Dedifferentiated amniotic fluid mesenchymal stem cell (primary cell): ENCODE data around the gene PSMC6.

Source experiments
- DNase-seq: peaks from one replicate; pipeline ENCODE4 v3.0.0-alpha.2; 2016; ENCODE audit errors: extremely low spot score

The PSMC6 gene

DNA sequence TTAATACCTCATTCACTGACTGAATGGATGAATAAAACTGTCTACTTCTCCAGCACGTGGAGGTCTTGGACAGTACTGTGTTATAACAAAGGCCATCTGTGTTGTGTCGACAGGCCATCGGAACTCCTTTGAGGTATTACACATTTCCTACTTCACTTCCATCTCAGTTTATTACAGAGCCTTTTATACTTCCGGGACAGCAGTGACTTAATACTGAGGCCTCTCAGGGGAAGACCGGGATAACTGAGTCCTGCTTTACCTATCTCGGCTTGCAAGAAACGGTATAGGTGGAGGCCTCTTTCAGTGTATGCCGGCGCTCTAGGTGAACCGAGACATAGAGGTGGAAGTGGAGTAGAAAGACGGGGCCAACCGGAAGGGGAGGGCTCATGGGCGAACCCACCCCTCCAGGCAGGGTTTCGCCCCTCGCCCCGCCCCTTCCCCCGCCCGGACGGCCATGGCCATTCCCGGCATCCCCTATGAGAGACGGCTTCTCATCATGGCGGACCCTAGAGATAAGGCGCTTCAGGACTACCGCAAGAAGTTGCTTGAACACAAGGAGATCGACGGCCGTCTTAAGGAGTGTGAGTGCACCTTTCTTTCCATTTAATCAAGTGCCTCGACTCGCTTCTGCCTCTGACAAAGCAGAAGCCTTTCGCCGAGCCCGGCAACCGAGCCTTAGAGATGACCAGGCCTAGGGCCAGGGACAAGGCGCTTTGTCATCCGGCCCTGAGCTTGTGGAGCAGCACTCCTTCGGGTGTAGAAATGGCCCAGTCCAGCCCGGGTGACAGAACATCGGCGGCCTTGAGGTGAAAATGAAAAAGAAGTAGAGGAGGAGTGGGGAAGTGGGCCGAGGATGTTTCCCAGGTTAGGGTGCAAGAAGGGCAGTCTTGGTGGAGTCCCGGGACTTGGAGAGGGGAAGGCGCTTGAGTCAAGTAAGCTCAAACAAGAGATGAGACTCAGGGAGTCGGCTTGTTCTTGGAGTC, at the start of gene PSMC6:
Gene PSMC6 (plus strand): TSS at position 477 of the 983 bp plus-strand sequence. CDS start 20 bp downstream, at position 497.
- DNase-seq: peak; percentile 87

DNA sequence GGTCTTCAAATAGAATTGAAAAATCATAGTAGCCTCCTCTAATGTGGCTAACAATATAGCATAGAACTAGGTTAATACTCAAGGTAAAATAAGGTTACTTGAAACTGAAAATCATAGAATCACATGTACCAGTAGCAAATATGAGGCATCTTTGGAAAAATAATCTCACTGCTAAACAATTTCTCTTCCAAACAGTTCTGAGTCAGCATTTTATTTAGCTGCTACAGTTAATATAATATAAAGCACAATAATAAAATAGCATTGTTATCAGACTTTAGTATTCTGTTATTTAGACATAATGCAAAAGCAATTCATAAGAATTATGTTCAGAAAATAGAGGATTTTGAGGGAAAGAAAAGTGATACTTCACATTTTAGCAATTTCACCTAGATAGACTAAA, 46.7 kb upstream of the PSMC6 start:
- no peak for DNase-seq

DNA sequence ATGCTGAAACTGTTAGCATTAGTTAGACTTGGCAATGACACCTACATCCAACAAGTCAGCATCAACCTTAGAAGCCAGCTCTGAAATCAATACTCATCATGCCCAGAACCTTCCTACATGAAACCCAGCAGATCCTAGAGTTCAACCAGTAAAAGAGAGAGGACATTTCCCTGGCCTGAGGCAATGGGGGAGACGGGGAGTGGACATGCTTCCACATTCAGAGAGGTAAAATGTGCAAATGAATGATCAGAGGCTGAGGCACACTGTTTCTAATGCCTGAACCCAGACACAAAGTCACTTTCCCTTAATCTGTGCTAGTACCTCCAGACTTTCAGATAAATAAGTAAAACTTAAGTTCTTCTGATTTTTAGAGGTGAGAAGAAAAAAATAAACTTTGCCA, 46.2 kb upstream of the PSMC6 start:
- no peak for DNase-seq

DNA sequence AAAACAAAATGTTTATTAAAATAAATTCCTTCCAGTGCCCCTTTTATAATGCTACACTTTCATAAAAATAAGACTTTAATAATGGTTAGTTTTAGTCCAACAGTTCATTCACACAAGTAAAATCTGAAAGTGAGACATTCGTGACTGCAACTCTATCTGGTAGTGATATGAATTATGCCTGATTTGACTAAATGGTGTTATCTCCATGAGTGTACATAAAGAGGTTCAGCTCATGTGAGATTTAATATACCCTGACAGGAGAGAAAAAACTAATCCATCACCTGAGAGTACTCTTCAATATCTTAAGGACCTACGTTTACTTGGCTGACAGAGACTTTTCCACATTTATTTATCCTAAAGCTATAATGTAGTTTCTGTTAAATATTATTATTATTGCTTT, 45.7 kb upstream of the PSMC6 start:
- DNase-seq: no peak

DNA sequence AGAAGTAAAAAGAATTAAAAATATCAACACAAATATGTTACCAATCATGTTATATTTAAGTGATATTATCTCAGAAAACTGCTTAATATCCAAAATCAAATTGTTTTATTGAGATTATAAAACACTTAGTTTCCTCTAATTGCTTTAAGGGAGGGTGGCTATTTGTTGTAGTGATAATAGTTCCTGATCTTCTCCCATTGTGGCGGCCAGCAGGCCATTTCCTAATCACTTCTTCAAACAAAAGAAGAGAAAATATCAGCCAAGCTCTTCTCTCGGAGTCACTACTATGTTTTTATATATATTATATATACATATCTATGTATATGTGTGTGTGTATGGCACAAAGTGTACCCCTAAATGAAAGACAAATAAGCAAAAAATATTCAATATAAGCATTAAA, 43.1 kb upstream of the PSMC6 start:
- no peak for DNase-seq

DNA sequence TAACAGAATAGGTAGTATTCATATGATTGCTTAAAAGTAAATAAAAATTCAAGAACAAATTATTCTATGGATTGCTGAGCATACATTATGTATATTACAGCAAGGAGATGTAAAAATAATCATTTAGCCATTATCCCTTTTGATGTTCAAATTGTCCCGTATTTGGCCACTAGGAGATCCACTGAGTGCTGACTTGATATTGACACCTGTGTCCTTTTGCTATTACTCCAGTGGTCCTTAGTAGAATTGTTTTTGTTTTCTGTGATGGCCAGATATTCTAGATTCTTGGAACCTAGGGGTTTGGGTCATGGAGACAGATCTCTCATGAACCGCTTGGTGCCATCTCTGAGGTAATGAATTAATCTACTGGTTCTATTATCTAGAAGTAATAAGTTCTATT, 28.4 kb upstream of the PSMC6 start:
- no peak for DNase-seq

DNA sequence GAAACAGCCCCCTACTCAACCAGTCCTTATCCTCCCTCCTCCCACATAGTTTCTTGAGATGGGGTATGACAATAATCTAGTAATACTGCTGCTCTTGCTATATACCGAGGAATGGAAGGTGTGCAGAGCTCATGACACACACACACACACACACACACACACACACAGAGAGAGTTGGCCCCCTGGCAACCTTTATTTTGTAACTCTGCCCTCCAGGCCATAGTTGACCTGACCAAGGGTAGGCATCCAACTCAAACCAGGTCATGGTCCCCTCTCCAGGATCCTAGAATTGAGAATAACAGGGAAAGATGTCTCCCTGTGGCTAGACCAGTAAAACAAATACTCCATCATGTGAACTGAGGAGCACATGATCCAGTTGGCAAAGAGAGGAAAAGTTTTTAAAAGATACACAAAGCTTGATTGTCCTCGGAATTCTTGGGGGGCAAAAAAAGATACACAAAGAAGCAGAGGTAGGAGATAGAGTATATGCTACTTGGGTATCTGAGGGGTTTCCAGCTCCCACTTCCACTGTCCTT, 22.9 kb upstream of the PSMC6 start:
- no peak for DNase-seq

DNA sequence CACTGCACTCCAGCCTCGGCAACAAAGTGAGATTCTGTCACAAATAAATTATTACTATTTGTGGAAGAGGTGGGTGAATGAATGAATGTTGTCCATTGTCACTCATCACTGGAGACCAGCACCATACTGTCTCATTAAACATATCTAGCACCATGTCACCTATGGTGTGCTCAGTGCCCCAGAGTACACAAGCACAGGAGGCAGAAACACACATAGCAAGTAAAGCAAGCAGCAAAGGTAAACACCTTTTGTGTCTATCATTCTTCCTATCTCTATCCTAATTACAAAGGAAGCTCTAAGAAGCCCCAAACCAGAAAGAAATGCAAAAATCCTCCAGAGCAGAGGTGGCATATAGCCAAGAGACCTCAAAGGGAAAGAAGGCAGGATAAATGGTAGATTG, 20.8 kb upstream of the PSMC6 start:
- DNase-seq: no peak

DNA sequence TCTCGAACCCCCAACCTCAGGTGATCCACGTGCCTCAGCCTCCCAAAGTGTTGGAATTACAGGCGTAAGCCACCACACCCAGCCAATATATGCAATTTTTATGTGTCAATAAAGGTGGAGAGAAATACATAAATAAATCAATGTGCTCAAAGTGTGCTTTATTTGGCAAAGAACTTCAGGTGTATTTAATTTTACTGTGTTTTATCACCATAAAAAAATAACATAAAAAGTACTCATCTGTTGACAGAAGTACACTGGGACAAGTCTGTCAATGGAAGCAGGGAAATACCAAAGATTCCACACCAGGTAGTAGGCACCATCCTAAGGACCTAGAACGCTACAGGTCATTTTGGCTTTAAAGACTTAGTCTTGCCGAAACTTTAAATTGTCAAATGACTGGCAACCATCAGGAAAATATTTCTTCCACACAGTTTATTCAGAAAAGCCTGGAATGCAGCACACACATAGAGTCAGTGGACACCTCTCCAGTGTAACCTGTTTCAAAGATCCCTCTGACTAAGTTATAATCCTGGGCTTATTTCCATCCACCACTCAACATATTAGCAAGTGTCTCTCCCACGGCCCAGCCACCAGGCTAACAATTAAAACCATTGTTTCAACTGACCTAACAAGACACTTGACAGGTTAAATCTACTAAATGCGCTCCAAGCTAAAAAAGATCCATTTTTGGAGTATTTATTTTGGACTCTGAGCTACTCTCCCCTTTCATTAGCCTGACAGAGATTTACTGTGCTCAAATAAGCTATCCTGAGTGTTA, 15.8 kb upstream of the PSMC6 start:
- no peak for DNase-seq

DNA sequence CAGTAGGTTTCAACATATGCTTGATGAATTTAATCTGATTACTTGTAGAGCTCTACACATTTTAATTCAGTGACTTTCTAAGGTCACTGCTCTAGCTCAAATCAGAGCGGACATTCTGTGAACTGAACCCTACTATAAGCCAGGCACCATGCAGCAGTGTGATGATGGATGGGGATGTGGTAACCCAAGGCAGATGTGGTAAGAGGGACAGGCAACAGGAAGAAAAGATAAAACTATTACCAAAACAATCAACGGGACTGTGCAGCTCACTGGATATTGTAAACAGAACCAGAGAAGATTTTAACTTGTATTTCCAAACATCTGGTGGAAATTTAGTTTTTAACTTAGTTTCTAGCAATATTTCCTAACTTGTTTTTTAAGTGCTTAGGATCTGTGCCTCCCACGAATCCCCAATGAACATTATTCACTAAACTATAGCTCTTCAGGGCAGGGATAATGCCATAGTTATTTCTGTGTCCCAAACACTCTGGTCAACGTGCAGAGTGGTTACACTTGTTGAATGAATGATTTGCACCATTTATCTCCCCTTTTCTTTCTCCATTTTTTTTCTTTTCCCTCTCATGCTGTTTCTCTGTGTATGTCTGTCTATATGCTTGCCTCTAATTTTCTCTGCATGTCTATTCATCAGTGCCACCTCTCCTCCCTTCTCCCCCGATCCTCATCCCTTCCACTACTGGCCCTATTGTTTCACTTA, 14.6 kb upstream of the PSMC6 start:
- no peak for DNase-seq

DNA sequence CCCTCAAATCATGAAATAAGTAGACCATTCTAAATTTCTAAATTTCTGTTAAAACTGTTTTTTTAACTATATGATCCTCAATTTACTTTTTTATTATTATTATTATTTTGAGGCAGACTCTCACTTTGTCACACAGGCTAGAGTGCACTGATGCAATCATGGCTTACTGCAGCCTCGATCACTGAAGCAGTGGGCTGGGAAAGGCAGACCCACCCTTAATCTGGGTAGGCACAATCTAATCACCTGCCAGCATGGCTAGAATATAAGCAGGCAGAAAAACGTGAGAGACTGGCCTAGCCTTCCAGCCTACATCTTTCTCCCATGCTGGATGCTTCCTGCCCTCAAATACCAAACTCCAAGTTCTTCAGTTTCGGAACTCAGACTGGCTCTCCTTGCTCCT, 14.0 kb upstream of the PSMC6 start:
- no peak for DNase-seq

DNA sequence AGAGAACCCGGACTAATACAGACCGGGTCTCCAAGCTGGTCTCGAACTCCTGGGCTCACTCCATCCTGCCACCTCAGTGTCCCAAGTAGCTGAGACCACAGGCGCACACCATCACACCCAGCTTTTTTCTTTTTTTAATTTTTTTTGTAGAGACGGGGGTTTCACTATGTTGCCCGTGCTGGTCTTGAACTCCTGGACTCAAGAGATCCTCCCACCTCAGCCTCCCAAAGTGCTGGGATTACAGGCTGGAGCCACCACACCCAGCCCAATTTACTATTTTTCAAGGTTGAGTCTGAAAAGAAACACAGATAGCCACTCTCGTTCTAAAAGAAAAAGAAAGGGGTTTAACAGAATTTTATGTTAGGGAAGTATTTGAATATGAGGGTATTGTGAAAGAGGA, 13.5 kb upstream of the PSMC6 start:
- no peak for DNase-seq

DNA sequence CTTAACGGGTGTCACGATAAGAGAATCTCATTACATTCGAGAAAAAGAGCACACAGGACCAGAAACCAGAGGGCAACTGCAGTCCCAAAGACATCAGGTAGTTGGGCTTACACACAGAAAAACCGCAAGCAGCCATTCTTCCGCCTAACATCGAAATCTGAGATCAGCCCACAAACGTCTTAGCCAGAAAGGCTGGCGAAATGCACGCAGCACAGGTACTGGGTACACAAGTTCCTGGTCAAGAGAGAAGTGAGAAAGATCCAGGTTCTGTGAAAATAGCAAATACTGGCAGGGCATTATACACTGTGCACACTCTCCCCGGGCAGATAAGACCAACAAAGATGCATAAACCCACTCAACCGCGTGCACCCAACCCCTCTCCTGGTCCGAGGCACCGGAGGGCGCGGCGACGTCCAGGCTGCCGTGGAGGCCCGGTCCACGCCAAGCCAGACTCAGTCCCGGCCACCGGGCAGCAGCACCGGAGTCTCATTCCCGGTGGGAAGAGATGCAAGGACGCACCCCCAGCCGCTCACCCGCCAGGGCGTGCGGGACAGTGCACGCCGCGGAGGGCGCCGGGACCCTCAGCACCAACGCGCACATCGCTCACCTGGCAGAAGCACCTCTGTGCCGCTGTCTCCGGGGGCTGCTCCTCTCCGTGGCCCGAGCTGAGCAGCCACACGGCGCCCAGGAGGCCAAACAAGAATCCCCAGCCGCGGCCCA, 12.1 kb upstream of the PSMC6 start:
- no peak for DNase-seq

DNA sequence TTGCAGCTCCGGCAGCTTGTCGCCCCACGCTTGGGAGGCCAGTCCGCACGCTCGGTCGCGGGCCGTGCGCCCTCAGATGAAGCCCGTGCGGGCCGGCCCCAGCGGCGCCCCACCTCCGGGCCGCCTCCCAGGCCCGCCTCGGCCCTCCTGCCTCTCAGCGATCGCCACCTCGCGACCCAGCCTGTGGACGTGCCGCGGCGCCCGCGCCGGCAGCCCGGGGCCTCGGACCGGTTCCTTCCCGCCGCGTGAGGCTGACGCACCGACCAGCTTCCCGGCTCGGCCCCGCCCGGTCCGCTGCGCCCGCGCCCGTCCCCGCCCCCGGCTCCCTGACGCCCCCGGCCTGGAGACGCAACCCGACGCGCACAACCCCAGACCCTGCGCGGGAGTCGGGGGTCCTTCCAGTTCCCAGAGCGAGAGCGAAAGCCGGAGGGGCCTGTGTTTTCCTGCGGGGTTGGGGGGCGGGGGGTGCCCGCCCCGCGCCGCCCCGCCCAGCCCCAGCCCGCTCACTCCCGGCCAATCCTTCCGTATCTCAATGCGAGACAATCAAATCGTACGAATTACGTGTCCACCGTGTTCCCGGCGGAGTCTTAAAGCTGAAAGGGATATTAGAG, 11.4 kb upstream of the PSMC6 start, which contains the start of gene ERO1A:
Gene ERO1A (minus strand): TSS at position 78 of the 611 bp plus-strand sequence. CDS start 77 bp downstream, at position 1.
- DNase-seq: peak; percentile 78

DNA sequence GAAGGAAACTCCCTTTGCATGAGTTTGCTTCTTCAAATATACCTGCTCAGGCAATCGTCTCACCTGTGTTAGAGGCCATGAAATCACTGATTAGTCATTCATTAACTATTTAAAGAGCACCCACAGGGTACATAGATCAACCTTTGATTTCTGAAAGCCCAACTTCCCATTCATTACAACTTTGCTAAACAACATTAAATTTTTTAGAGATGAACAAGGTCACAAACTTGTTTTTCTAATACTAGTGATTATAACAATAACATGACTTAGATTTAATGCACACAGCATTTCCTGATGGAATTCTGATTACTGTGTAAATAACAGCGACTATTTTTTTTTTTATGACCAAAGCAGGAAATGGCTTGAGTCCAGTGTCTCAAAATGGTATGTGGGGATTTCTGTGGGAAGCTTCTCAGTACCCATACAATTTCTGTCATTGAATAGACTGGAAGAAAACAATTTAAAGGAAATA, 6.3 kb upstream of the PSMC6 start:
- DNase-seq: no peak

DNA sequence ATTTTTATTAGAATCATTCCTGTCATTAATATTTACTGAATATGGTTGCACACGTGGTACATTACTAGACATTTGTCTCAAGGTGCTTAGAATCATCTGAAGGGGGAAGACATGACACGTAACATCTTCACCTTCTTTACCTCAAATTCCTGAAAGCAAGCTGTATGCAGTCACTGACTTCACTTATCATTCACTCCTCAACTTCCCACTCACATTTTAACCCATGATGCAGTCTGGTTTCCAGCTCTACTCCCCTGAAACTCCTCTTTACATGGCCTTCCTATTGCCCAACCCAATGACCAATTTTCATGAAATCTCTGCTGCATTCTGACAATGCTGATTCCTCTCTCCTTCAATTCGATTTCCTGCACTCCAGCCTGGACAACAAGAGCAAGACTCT, 5.8 kb upstream of the PSMC6 start:
- DNase-seq: no peak

DNA sequence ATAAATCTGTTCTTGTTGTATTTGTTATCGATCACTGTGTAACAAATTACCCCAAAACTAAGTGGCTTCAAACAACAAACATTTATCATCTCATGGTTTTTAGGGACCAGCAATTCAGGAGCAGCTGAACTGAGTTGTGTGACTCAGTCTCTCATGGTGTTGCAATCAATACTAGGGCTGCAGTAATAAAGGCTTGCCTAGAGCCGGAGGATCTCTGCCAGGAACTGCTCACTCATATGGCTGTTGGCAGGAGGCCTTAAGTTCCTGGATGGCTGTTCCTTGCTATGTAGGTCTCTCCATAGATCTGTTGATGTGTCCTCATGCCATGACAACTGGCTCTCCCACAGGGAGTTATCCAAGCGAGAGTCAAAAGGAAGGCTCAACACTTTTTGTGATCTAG, 3.8 kb upstream of the PSMC6 start:
- peak; percentile 83 for DNase-seq

DNA sequence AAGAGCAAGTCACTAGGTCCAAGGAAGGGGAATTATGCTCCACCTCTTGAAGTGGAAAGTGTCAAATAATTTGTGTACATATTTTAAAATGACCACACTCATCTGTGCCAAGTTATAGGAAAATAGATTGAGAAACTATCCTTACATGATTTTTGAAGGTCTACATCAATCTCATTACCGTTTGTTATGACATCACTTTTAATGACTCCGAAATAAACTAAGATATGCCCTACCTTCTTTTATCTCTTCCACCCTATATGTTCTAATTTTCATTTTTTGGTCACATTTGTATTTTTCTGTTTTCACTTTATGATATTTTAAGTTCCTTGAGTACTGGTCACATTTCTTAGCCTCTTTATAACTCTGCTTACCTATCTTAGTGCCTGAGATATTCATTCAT, 3.3 kb upstream of the PSMC6 start:
- DNase-seq: no peak

DNA sequence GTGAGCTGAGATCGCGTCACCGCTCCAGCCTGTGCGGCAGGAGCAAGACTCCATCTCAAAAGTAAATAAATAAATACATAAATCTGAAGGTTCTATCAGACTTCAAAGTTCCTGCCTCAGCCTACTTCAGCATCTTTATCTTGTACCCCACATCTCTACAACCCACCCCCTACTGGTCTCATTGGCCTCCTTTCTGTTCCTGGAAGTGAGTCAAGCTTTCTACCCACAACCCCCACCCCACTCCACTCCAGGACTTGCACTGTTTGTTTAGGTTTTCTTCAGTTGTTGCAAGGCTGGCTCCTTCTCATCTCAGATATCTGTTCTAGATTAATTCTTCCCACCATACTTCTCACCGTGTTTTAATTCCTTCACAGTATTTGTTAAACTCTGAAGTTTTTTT, 714 bp upstream of the PSMC6 start:
- no peak for DNase-seq

DNA sequence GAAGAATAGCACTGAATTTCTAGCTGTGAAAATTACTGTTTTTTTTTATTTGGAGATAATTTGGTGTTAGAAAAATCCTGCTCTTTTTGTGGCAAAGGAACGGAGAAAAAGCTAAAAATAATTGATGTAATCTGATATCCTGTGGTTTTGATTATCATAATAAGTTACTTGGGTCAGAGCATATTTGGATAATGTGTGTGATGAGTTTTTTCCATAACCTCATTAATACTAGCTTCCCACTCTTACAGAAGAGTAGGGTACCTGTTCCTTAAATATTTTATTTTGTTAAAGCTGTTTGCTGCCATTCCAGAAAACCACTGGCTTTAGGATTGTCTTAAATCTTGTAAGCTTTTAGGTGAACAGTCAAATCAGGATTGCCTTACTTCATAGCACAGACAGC, 4.7 kb downstream of the PSMC6 start:
- DNase-seq: no peak

DNA sequence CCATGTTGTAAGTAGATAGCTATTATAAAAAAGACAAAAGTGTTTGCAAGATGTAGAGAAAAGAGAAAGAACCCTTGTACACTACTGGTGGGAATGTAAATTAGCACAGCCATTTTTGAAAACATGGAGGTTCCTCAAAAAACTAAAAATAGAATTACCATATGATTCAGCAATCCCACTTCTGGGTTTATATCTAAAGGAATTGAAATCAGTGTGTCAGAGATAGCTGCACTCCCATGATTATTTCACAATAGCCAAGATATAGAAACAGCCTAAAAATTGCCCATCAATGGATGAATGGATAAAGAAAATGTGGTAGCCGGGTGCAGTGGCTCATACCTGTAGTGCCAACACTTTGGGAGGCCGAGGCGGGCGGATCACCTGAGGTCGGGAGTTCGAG, 9.2 kb downstream of the PSMC6 start:
- no peak for DNase-seq
